ENCODE data around the gene OGN. TPM values are rescaled to one million over a fixed set of nuclear protein-coding genes. Genes with fewer than 3 reads are reported as not detected.

Gene OGN
- polyA plus RNA-seq, 1 donor (not counting 4 experiments of a cell fraction or from before 2014, with no cell fraction given), result not detected

- no peaks in the 10 kb centered on the region for H3K9me3 ChIP-seq (ENCODE audit: control insufficient read depth, low read depth, low read length)
- no peak overlapping the region for H2AFZ ChIP-seq (ENCODE audit: control insufficient read depth, low read length)
- H3K27me3 ChIP-seq (ENCODE audit: control insufficient read depth, extremely low read depth, insufficient read depth, low read length), result no peaks in the 10 kb centered on the region
- H3K9ac ChIP-seq (ENCODE audit: control insufficient read depth, extremely low read depth, insufficient read depth, low read length), result no peak overlapping the region
- dilution Hi-C loops (cut with MboI; ENCODE audit: extremely low pct_ligation_motif_present, low sequenced_read_pairs), result no loop called here
- no peaks in the 10 kb centered on the region for H3K4me1 ChIP-seq (ENCODE audit: control insufficient read depth, extremely low read depth, insufficient read depth, low read length)
- H3K36me3 ChIP-seq (ENCODE audit: control insufficient read depth in 2 of 2, extremely low read depth in 1 of 2, insufficient read depth in 2 of 2, low read length in 2 of 2), result no peaks in the 10 kb centered on the region
- H3K79me2 ChIP-seq (ENCODE audit: control insufficient read depth, insufficient read depth, low read length), result no peaks in the 10 kb centered on the region
- no peak overlapping the region for H3K4me3 ChIP-seq (ENCODE audit: control insufficient read depth in 2 of 3, extremely low read depth in 1 of 3, insufficient read depth in 2 of 3, low read depth in 1 of 3, low read length in 3 of 3)
- TF ChIP-seq EZH2 (IDR thresholded peaks at IDR 0.05; ENCODE audit: low read length) (no peak), CTCF (optimal IDR thresholded peaks at IDR 0.05 in 1 of 3, IDR thresholded peaks at IDR 0.05 in 1 of 3, conservative IDR thresholded peaks at IDR 0.05 in 1 of 3; ENCODE audit: extremely low read depth in 1 of 3, insufficient read depth in 2 of 3, low read length in 3 of 3) (no peak)
- no peak overlapping the region for H3K27ac ChIP-seq (ENCODE audit: control insufficient read depth, insufficient read depth, low read length)
- no peaks in the 10 kb centered on the region for H4K20me1 ChIP-seq (ENCODE audit: control insufficient read depth, extremely low read depth, insufficient read depth, low read length)
- FAIRE-seq, result no peak
- no peak overlapping the region for H3K4me2 ChIP-seq (ENCODE audit: control insufficient read depth, extremely low read depth, insufficient read depth, low read depth, low read length)
- no peak for DNase-seq (ENCODE audit: low read depth, low spot score)
- no peaks in the 10 kb centered on the region for H3K9me1 ChIP-seq (ENCODE audit: control insufficient read depth, extremely low read depth, insufficient read depth, low read length)
Observed at GRCh38 chr9:92360083-92360482, 44.3 kb downstream of the OGN start.

- no peak for FAIRE-seq
- H3K9ac ChIP-seq (ENCODE audit: control insufficient read depth, extremely low read depth, insufficient read depth, low read length), result no peak overlapping the region
- TF ChIP-seq EZH2 (IDR thresholded peaks at IDR 0.05; ENCODE audit: low read length) (no peak), CTCF (optimal IDR thresholded peaks at IDR 0.05 in 1 of 3, IDR thresholded peaks at IDR 0.05 in 1 of 3, conservative IDR thresholded peaks at IDR 0.05 in 1 of 3; ENCODE audit: extremely low read depth in 1 of 3, insufficient read depth in 2 of 3, low read length in 3 of 3) (no peak)
- H3K4me2 ChIP-seq (ENCODE audit: control insufficient read depth, extremely low read depth, insufficient read depth, low read depth, low read length), result no peak overlapping the region
- H3K27me3 ChIP-seq (ENCODE audit: control insufficient read depth, extremely low read depth, insufficient read depth, low read length), result no peaks in the 10 kb centered on the region
- dilution Hi-C loops (cut with MboI; ENCODE audit: extremely low pct_ligation_motif_present, low sequenced_read_pairs), result no loop called here
- no peak overlapping the region for H3K27ac ChIP-seq (ENCODE audit: control insufficient read depth, insufficient read depth, low read length)
- no peaks in the 10 kb centered on the region for H3K79me2 ChIP-seq (ENCODE audit: control insufficient read depth, insufficient read depth, low read length)
- no peaks in the 10 kb centered on the region for H3K9me1 ChIP-seq (ENCODE audit: control insufficient read depth, extremely low read depth, insufficient read depth, low read length)
- H3K36me3 ChIP-seq (ENCODE audit: control insufficient read depth in 2 of 2, extremely low read depth in 1 of 2, insufficient read depth in 2 of 2, low read length in 2 of 2), result no peaks in the 10 kb centered on the region
- H3K9me3 ChIP-seq (ENCODE audit: control insufficient read depth, low read depth, low read length), result no peaks in the 10 kb centered on the region
- DNase-seq (ENCODE audit: low read depth, low spot score), result no peak
- H3K4me1 ChIP-seq (ENCODE audit: control insufficient read depth, extremely low read depth, insufficient read depth, low read length), result no peaks in the 10 kb centered on the region
- H3K4me3 ChIP-seq (ENCODE audit: control insufficient read depth in 2 of 3, extremely low read depth in 1 of 3, insufficient read depth in 2 of 3, low read depth in 1 of 3, low read length in 3 of 3), result no peak overlapping the region
- H2AFZ ChIP-seq (ENCODE audit: control insufficient read depth, low read length), result no peak overlapping the region
- no peaks in the 10 kb centered on the region for H4K20me1 ChIP-seq (ENCODE audit: control insufficient read depth, extremely low read depth, insufficient read depth, low read length)
Observed at GRCh38 chr9:92359394-92359995, 44.9 kb downstream of the OGN start.
